ENCODE measurements around the gene CLDN18. TPM values are rescaled to one million over a fixed set of nuclear protein-coding genes. Genes with fewer than 3 reads are reported as not detected.

The CLDN18 gene
- total and polyA plus RNA-seq, 2 donors (not counting 3 experiments of a cell fraction or from before 2014, with no cell fraction given), result not detected

- ChIA-PET POLR2A (no interaction called here), CTCF (interaction anchor here (0.8 kb wide), 1 partner anchor 13 kb away, joined by 3 read pairs; no protein-coding TSS in a partner anchor)
- no TSS peak for BruUV-seq (replicated peaks)
Observed at GRCh38 chr3:138030734-138031280, 20.8 kb downstream of the CLDN18 start.

More at GRCh38 chr3:138030734-138031280, 20.8 kb downstream of the CLDN18 start:
- no peak overlapping the region for H3K4me2 ChIP-seq (ENCODE audit: insufficient read depth, low read length)
- H3K4me1 ChIP-seq (ENCODE audit: control insufficient read depth, extremely low read depth, insufficient read depth, low read length), result no peaks in the 10 kb centered on the region
- H3K79me2 ChIP-seq (ENCODE audit: control insufficient read depth, insufficient read depth, low read length), result no peaks in the 10 kb centered on the region
- H3K9ac ChIP-seq (replicated peaks; ENCODE audit: extremely low read depth, insufficient read depth, low read length), result no peak overlapping the region
- no peaks in the 10 kb centered on the region for H4K20me1 ChIP-seq (replicated peaks; ENCODE audit: control insufficient read depth, extremely low read depth, insufficient read depth, low read length)
- no peaks in the 10 kb centered on the region for H3K9me1 ChIP-seq (replicated peaks; ENCODE audit: control insufficient read depth, extremely low read depth, insufficient read depth, low read length)
- H3K9me3 ChIP-seq (replicated peaks; ENCODE audit: control insufficient read depth, insufficient read depth, low read length), result no peaks in the 10 kb centered on the region
- no peak for FAIRE-seq
- dilution Hi-C loops (cut with MboI; ENCODE audit: extremely low pct_ligation_motif_present, low sequenced_read_pairs), result no loop called here
- H2AFZ ChIP-seq (ENCODE audit: low read depth, low read length), result no peak overlapping the region
- intact Hi-C loops (cut with micrococcal nuclease), result no loop called here
- DNase-seq (ENCODE audit: low read depth, low spot score), result no peak
- no peak overlapping the region for H3K4me3 ChIP-seq (replicated peaks in 1 of 3; ENCODE audit: insufficient read depth in 1 of 3, low read depth in 1 of 3, low read length in 3 of 3)
- H3K27ac ChIP-seq (ENCODE audit: insufficient read depth, low read depth, low read length), result no peak overlapping the region
- TF ChIP-seq CTCF (IDR thresholded peaks at IDR 0.05; ENCODE audit: extremely low read depth in 1 of 2, insufficient read depth in 1 of 2, low read depth in 1 of 2, low read length in 2 of 2) (no peak), EZH2 (IDR thresholded peaks at IDR 0.05; ENCODE audit: borderline replicate concordance, low read depth, low read length, severe bottlenecking) (no peak), POLR2AphosphoS5 (IDR thresholded peaks at IDR 0.05; ENCODE audit: insufficient read depth, low read depth, low read length) (no peak), FOS (IDR thresholded peaks at IDR 0.05; ENCODE audit: borderline replicate concordance, insufficient read depth, low read length) (no peak)
- H3K36me3 ChIP-seq (ENCODE audit: control insufficient read depth in 2 of 2, extremely low read depth in 1 of 2, insufficient read depth in 2 of 2, low read length in 2 of 2), result no peaks in the 10 kb centered on the region
- H3K27me3 ChIP-seq (ENCODE audit: control insufficient read depth in 2 of 2, insufficient read depth in 2 of 2, low read length in 2 of 2), result no peaks in the 10 kb centered on the region
